ENCODE measurements around the gene EFS.

- TF ChIP-seq EZH2 (IDR thresholded peaks at IDR 0.05; ENCODE audit: borderline replicate concordance) (no peak), CTCF (IDR thresholded peaks at IDR 0.05; ENCODE audit: poor library complexity) (no peak), EZH2phosphoT487 (IDR thresholded peaks at IDR 0.05; ENCODE audit: low read depth, severe bottlenecking, unreplicated experiment) (no peak)
Measured at GRCh38 chr14:23356662-23357061, 8.3 kb downstream of the EFS start.
